Breast epithelium (tissue), 4 donors: Measurements from ENCODE around the gene CD44. TPM values are rescaled to one million over a fixed set of nuclear protein-coding genes. Genes with fewer than 3 reads are reported as not detected.

Experiments
- DNase-seq, 2 donors: peaks; one replicate each; pipeline ENCODE4 v3.0.0-alpha.2; 2019; ENCODE audit warnings: low spot score in 2 of 2
- H3K27ac ChIP-seq, 2 donors: fragments of 200-600 bp; sonication (generic) in 1 of 2; one replicate each; pipeline ENCODE4 v1.5.1; 2016 to 2019; ENCODE audit warnings: mild to moderate bottlenecking in 1 of 2
- H3K27me3 ChIP-seq, 2 donors: fragments of 200-600 bp; sonication (generic) in 1 of 2; one replicate each; pipeline versions ENCODE4 v1.5.1 to v1.6.0; 2017 to 2019; ENCODE audit warnings: control low read depth in 1 of 2, mild to moderate bottlenecking in 1 of 2
- H3K36me3 ChIP-seq: fragments of 200-600 bp; one replicate; pipeline ENCODE4 v1.5.1; 2019
- H3K4me1 ChIP-seq, 2 donors: fragments of 200-600 bp; sonication (generic); one replicate each; pipeline ENCODE4 v1.5.1; 2016 to 2019; ENCODE audit warnings: control low read depth in 1 of 2
- H3K4me3 ChIP-seq, 3 donors: fragments of 200-600 bp; sonication (generic); 1 replicate in 2 of 3; 2 replicates in 1 of 3; pipeline ENCODE4 v1.5.1; 2016 to 2019; ENCODE audit warnings: mild to moderate bottlenecking in 3 of 3, moderate library complexity in 2 of 3
- H3K9me3 ChIP-seq, 2 donors: fragments of 200-600 bp; sonication (generic) in 1 of 2; one replicate each; pipeline ENCODE4 v1.5.1; 2016 to 2019; ENCODE audit warnings: control low read depth in 1 of 2
- CTCF ChIP-seq, 3 donors: fragments of 450-650 bp; IDR thresholded peaks; one replicate each; pipeline ENCODE4 v1.5.1; 2016 to 2017; ENCODE audit warnings: antibody characterized with exemption in 3 of 3, mild to moderate bottlenecking in 3 of 3, moderate library complexity in 3 of 3
- POLR2A ChIP-seq: fragments of 450-650 bp; IDR thresholded peaks from one replicate; pipeline ENCODE4 v1.6.1; 2016; ENCODE audit warnings: antibody characterized with exemption, mild to moderate bottlenecking, moderate library complexity
- POLR2AphosphoS5 ChIP-seq, 3 donors: sonication (generic); formaldehyde crosslinking; IDR thresholded peaks; one replicate each; pipeline ENCODE4 v1.6.1; 2017; ENCODE audit warnings: antibody characterized with exemption in 3 of 3
- intact Hi-C: fragments of 100-400 bp; cut with DNase I; formaldehyde crosslinking; loops from one replicate; pipeline ENCODE4 v1.15.1; 2023; ENCODE audit warnings: low total_unique reads
- total RNA-seq, 3 donors: library from RNA; depleted of rRNA; stranded (reverse); fragments of >200 nt; gene quantifications; one replicate each; pipeline ENCODE4 v1.1.0, GENCODE V29; 2016

The CD44 gene
- total RNA-seq, 3 donors from 2014 or later, result 255 to 348 (median 269) TPM

DNA sequence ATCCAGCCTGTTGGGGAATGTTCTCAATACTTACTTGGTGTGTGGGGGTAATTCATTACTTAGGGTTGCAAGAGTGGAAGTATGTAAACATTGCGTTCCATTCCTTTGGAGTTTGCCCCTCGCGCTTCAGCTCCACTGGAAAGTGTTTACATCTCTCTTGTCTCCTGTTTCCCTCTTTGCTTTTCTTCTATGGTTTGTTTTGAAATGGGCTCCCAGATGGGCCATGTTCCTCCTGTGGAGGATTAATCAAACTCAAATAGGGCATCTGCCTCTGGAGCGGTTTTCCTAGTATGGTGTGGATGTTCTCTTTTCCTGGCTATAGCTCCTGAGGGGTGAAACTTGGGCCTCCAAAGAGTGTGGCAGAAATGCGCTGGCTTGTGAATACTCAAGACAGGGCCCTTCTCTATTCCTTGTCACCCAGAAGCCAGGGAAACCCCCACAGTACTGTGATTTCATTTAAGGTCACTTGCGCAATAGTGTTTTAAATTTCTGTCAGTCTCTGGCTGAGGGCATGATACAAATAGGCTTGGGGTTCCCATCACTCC is 51.9 kb downstream of the CD44 start:
- H3K4me1 ChIP-seq, result no peaks in the 10 kb centered on the region
- no peak overlapping the region for H3K27ac ChIP-seq
- intact Hi-C loops, result no loop called here

DNA sequence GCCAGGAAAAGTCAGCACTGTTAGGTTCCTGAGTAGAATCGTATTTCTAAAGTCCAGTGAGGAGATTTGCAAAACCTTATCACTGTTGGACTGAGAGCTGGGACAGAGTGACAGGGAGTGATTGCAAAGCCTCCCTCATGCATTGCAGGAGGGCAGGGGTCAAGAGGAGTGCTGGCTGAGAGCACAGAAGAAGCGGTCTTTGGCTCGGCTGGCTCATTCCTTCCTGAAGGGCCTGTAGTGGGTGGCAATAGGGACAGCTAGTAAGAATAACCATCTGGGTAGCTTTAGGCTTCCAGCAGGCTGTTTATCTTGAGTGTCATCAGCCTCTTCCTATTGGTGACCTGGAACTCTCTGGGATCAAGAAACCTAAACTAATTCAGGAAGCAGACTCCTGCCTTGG is 53.4 kb downstream of the CD44 start:
- Histone ChIP-seq H3K36me3 (no peaks in the 10 kb centered on the region), H3K4me1 (no peaks in the 10 kb centered on the region), H3K9me3 (no peaks in the 10 kb centered on the region), H3K27me3 (no peaks in the 10 kb centered on the region), H3K27ac (peak overlapping the region in 1 of 2 donors; percentile 51), H3K4me3 (no peak overlapping the region)
- no peak for DNase-seq
- no peak for TF ChIP-seq POLR2A
- TF ChIP-seq CTCF (IDR thresholded peaks at IDR 0.05), result no peak
- peak in 1 of 3 donors; percentile 35 for TF ChIP-seq POLR2AphosphoS5 (IDR thresholded peaks at IDR 0.05)
- intact Hi-C loops, result no loop called here

More for the DNA sequence above, 51.9 kb downstream of the CD44 start:
- Histone ChIP-seq H3K4me3 (no peak overlapping the region), H3K36me3 (no peaks in the 10 kb centered on the region), H3K9me3 (no peaks in the 10 kb centered on the region), H3K27me3 (no peaks in the 10 kb centered on the region)
- DNase-seq, result no peak
- TF ChIP-seq POLR2A (no peak), POLR2AphosphoS5 (IDR thresholded peaks at IDR 0.05) (no peak), CTCF (IDR thresholded peaks at IDR 0.05) (no peak)

DNA sequence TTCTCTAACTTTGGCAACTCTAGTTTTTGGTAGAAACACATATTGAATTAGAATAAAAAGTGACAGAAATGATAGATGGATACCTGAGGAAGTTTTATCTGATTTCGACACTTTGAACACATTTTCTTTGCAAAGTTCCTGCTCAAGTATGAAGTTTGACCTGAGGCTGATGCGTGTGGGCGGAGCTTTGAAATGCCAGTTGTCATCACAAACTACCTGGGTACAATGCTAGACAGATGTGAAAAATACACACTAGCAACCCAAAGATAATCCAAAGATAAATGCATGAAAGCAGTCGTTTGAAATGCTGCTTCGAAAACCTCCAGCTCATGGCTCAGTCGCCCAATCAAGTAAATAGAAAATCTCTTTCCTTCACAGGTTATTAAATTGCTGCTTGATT is 54.8 kb downstream of the CD44 start:
- TF ChIP-seq POLR2AphosphoS5 (IDR thresholded peaks at IDR 0.05) (no peak), POLR2A (no peak), CTCF (IDR thresholded peaks at IDR 0.05) (no peak)
- H3K4me3 ChIP-seq, result no peak overlapping the region
- no peaks in the 10 kb centered on the region for H3K4me1 ChIP-seq
- H3K27me3 ChIP-seq, result no peaks in the 10 kb centered on the region
- intact Hi-C loops, result no loop called here
- H3K9me3 ChIP-seq, result no peaks in the 10 kb centered on the region
- DNase-seq, result no peak
- no peaks in the 10 kb centered on the region for H3K36me3 ChIP-seq
- H3K27ac ChIP-seq, result no peak overlapping the region

GRCh38 chr11:35197292-35197691 is 58.3 kb downstream of the CD44 start:
- Histone ChIP-seq H3K4me3 (no peak overlapping the region), H3K27me3 (no peaks in the 10 kb centered on the region), H3K36me3 (no peaks in the 10 kb centered on the region), H3K9me3 (no peaks in the 10 kb centered on the region), H3K4me1 (no peaks in the 10 kb centered on the region), H3K27ac (no peak overlapping the region)
- TF ChIP-seq CTCF (IDR thresholded peaks at IDR 0.05) (no peak), POLR2A (no peak), POLR2AphosphoS5 (IDR thresholded peaks at IDR 0.05) (no peak)
- intact Hi-C loops, result no loop called here
- DNase-seq, result no peak

- intact Hi-C loops, result loop anchor here (10.0 kb wide), 1 partner anchor 1166 kb away; no protein-coding TSS in a partner anchor
- Histone ChIP-seq H3K27me3 (no peaks in the 10 kb centered on the region), H3K36me3 (no peaks in the 10 kb centered on the region), H3K9me3 (no peaks in the 10 kb centered on the region), H3K4me1 (no peaks in the 10 kb centered on the region), H3K4me3 (no peak overlapping the region), H3K27ac (no peak overlapping the region)
- TF ChIP-seq CTCF (IDR thresholded peaks at IDR 0.05) (no peak), POLR2AphosphoS5 (IDR thresholded peaks at IDR 0.05) (no peak), POLR2A (no peak)
- DNase-seq, result no peak
These were observed 61.9 kb downstream of the CD44 start for GRCh38 chr11:35200811-35201341.
